Measurements from ENCODE around the gene AKAP12.

The AKAP12 gene

GRCh38 chr6:151240036-151240685 is 394 bp downstream of the AKAP12 start:
- no peak for DNase-seq

- no peak for DNase-seq
Observed at GRCh38 chr6:151240791-151241642, 1.2 kb downstream of the AKAP12 start.

- DNase-seq = no peak
Observed at GRCh38 chr6:151241853-151242252, 2.1 kb downstream of the AKAP12 start.

- DNase-seq = no peak
Observed at GRCh38 chr6:151242420-151242861, 2.7 kb downstream of the AKAP12 start.

GRCh38 chr6:151243481-151243880 is 3.7 kb downstream of the AKAP12 start:
- DNase-seq = no peak

GRCh38 chr6:151247490-151247889 is 7.7 kb downstream of the AKAP12 start:
- no peak for DNase-seq

GRCh38 chr6:151248295-151248694 is 8.5 kb downstream of the AKAP12 start:
- DNase-seq = no peak

GRCh38 chr6:151252634-151253033 is 12.9 kb downstream of the AKAP12 start:
- DNase-seq = no peak

GRCh38 chr6:151254451-151255081 is 14.8 kb downstream of the AKAP12 start:
- no peak for DNase-seq

GRCh38 chr6:151255811-151256210 is 16.0 kb downstream of the AKAP12 start:
- DNase-seq = no peak

GRCh38 chr6:151257985-151258445 is 18.2 kb downstream of the AKAP12 start:
- DNase-seq = no peak

- DNase-seq = no peak
Observed at GRCh38 chr6:151260205-151260604, 20.4 kb downstream of the AKAP12 start.

GRCh38 chr6:151263035-151263434 is 23.3 kb downstream of the AKAP12 start:
- no peak for DNase-seq

GRCh38 chr6:151263967-151264366 is 24.2 kb downstream of the AKAP12 start:
- no peak for DNase-seq

- no peak for DNase-seq
Observed at GRCh38 chr6:151265282-151265681, 25.5 kb downstream of the AKAP12 start.

- DNase-seq = no peak
Observed at GRCh38 chr6:151269321-151269995, 29.7 kb downstream of the AKAP12 start.

GRCh38 chr6:151275121-151275520 is 35.4 kb downstream of the AKAP12 start:
- no peak for DNase-seq

GRCh38 chr6:151275566-151275965 is 35.8 kb downstream of the AKAP12 start:
- no peak for DNase-seq

- DNase-seq = no peak
Observed at GRCh38 chr6:151276112-151276740, 36.5 kb downstream of the AKAP12 start.

GRCh38 chr6:151279891-151280290 is 40.1 kb downstream of the AKAP12 start:
- DNase-seq = no peak

- no peak for DNase-seq
Observed at GRCh38 chr6:151280859-151281258, 41.1 kb downstream of the AKAP12 start.

- DNase-seq = no peak
Observed at GRCh38 chr6:151284012-151284411, 44.2 kb downstream of the AKAP12 start.
